Measurements from ENCODE around the gene LYRM4. TPM values are rescaled to one million over a fixed set of nuclear protein-coding genes. Genes with fewer than 3 reads are reported as not detected.

Gene LYRM4
- total RNA-seq, 1 donor from 2014 or later = 39.3 TPM

- no peak overlapping the region for H3K27ac Mint-ChIP-seq (ENCODE audit: unreplicated experiment)
- H3K4me3 Mint-ChIP-seq = no peak overlapping the region
- peaks cover 12% of the 10 kb centered on the region for H3K36me3 Mint-ChIP-seq (ENCODE audit: low read depth)
- no peak for DNase-seq (ENCODE audit: low read depth, low spot score)
- no peaks in the 10 kb centered on the region for H3K4me1 Mint-ChIP-seq
- H3K9me3 Mint-ChIP-seq = no peaks in the 10 kb centered on the region
- no peaks in the 10 kb centered on the region for H3K27me3 Mint-ChIP-seq (ENCODE audit: low read depth)
- no peak for TF ChIP-seq CTCF (conservative IDR thresholded peaks at IDR 0.05)
Observed at GRCh38 chr6:5113096-5113495, 147.7 kb downstream of the LYRM4 start.

- no peak for TF ChIP-seq CTCF (conservative IDR thresholded peaks at IDR 0.05)
- H3K27ac Mint-ChIP-seq (ENCODE audit: unreplicated experiment) = peak overlapping the region; percentile 9
Observed at GRCh38 chr6:5112066-5112799, 148.5 kb downstream of the LYRM4 start.

GRCh38 chr6:5111626-5112025 lies 149.1 kb downstream of the LYRM4 start:
- Mint-ChIP-seq H3K36me3 (ENCODE audit: low read depth) (peaks cover 12% of the 10 kb centered on the region), H3K27me3 (ENCODE audit: low read depth) (no peaks in the 10 kb centered on the region), H3K9me3 (no peaks in the 10 kb centered on the region), H3K4me1 (no peaks in the 10 kb centered on the region), H3K27ac (ENCODE audit: unreplicated experiment) (peak overlapping the region; percentile 9), H3K4me3 (no peak overlapping the region)
- DNase-seq (ENCODE audit: low read depth, low spot score) = no peak
- no peak for TF ChIP-seq CTCF (conservative IDR thresholded peaks at IDR 0.05)

More at GRCh38 chr6:5112066-5112799, 148.5 kb downstream of the LYRM4 start:
- no peaks in the 10 kb centered on the region for H3K9me3 Mint-ChIP-seq
- no peak overlapping the region for H3K4me3 Mint-ChIP-seq
- H3K36me3 Mint-ChIP-seq (ENCODE audit: low read depth) = peaks cover 12% of the 10 kb centered on the region
- no peaks in the 10 kb centered on the region for H3K4me1 Mint-ChIP-seq
- H3K27me3 Mint-ChIP-seq (ENCODE audit: low read depth) = no peaks in the 10 kb centered on the region
- no peak for DNase-seq (ENCODE audit: low read depth, low spot score)

- Mint-ChIP-seq H3K4me3 (no peak overlapping the region), H3K4me1 (no peaks in the 10 kb centered on the region), H3K27me3 (ENCODE audit: low read depth) (no peaks in the 10 kb centered on the region), H3K27ac (ENCODE audit: unreplicated experiment) (no peak overlapping the region), H3K9me3 (no peaks in the 10 kb centered on the region), H3K36me3 (ENCODE audit: low read depth) (peaks cover 14% of the 10 kb centered on the region)
- no peak for DNase-seq (ENCODE audit: low read depth, low spot score)
- TF ChIP-seq CTCF (conservative IDR thresholded peaks at IDR 0.05) = no peak
Observed at GRCh38 chr6:5110246-5110645, 150.5 kb downstream of the LYRM4 start.

- H3K27me3 Mint-ChIP-seq (ENCODE audit: low read depth) = no peaks in the 10 kb centered on the region
- H3K27ac Mint-ChIP-seq (ENCODE audit: unreplicated experiment) = no peak overlapping the region
- H3K9me3 Mint-ChIP-seq = no peaks in the 10 kb centered on the region
- no peak for TF ChIP-seq CTCF (conservative IDR thresholded peaks at IDR 0.05)
- no peak for DNase-seq (ENCODE audit: low read depth, low spot score)
- H3K36me3 Mint-ChIP-seq (ENCODE audit: low read depth) = peaks cover 14% of the 10 kb centered on the region
- no peak overlapping the region for H3K4me3 Mint-ChIP-seq
- no peaks in the 10 kb centered on the region for H3K4me1 Mint-ChIP-seq
Observed at GRCh38 chr6:5109436-5109835, 151.3 kb downstream of the LYRM4 start.

Measured in neural crest cell (in vitro differentiated cells).